Bronchial epithelial cell (primary cell): ENCODE data around the gene IP6K3. TPM values are rescaled to one million over a fixed set of nuclear protein-coding genes. Genes with fewer than 3 reads are reported as not detected.

Experiments used
- DNase-seq: peaks from one replicate; pipeline ENCODE4 v3.0.0-alpha.2; 2010; ENCODE audit warnings: low read depth
- FAIRE-seq: peaks from 2 replicates; lab custom pipeline; 2011; peaks lifted over from hg19 to GRCh38; lab: Jason Lieb, UNC
- H3K27me3 ChIP-seq: 2 replicates; pipeline ENCODE4 v1.5.1; 2011; ENCODE audit warnings: low read length; ENCODE audit not compliant: control insufficient read depth, insufficient read depth
- H3K36me3 ChIP-seq: 2 replicates; pipeline ENCODE4 v1.5.1; 2011; ENCODE audit warnings: low read length; ENCODE audit not compliant: control insufficient read depth, insufficient read depth
- H3K4me3 ChIP-seq: 2 replicates; pipeline ENCODE4 v1.5.1; 2011; ENCODE audit warnings: mild to moderate bottlenecking, low read depth, low read length, control low read depth
- total RNA-seq: library from RNA; depleted of rRNA; stranded (reverse); fragments of >200 nt; gene quantifications from 2 replicates; pipeline ENCODE4 v1.2.1, GENCODE V29; 2014
- TF ChIP-seq, protein P1 (sequence below): IDR thresholded peaks from 2 replicates; pipeline ENCODE4 v1.5.1; 2011; ENCODE audit warnings: mild to moderate bottlenecking, moderate library complexity, low read length, control low read depth, inconsistent platforms; ENCODE audit not compliant: insufficient read depth, severe bottlenecking

IP6K3 gene
- total RNA-seq, 1 donor from 2014 or later = under 0.01 TPM

- Histone ChIP-seq H3K27me3 (no peaks in the 10 kb centered on the region), H3K36me3 (peaks cover 13% of the 10 kb centered on the region), H3K4me3 (no peak overlapping the region)
- DNase-seq = no peak
- TF ChIP-seq, protein P1, sequence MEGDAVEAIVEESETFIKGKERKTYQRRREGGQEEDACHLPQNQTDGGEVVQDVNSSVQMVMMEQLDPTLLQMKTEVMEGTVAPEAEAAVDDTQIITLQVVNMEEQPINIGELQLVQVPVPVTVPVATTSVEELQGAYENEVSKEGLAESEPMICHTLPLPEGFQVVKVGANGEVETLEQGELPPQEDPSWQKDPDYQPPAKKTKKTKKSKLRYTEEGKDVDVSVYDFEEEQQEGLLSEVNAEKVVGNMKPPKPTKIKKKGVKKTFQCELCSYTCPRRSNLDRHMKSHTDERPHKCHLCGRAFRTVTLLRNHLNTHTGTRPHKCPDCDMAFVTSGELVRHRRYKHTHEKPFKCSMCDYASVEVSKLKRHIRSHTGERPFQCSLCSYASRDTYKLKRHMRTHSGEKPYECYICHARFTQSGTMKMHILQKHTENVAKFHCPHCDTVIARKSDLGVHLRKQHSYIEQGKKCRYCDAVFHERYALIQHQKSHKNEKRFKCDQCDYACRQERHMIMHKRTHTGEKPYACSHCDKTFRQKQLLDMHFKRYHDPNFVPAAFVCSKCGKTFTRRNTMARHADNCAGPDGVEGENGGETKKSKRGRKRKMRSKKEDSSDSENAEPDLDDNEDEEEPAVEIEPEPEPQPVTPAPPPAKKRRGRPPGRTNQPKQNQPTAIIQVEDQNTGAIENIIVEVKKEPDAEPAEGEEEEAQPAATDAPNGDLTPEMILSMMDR = no peak
- FAIRE-seq = no peak
Measured at GRCh38 chr6:33704215-33705066, 42.3 kb downstream of the IP6K3 start.

- peaks cover 10% of the 10 kb centered on the region for H3K36me3 ChIP-seq
- H3K4me3 ChIP-seq = no peak overlapping the region
- FAIRE-seq = no peak
- DNase-seq = peak; percentile 59
- H3K27me3 ChIP-seq = no peaks in the 10 kb centered on the region
- TF ChIP-seq, protein P1 = peak; percentile 75
Measured at GRCh38 chr6:33702345-33702977, 44.2 kb downstream of the IP6K3 start.

DNA sequence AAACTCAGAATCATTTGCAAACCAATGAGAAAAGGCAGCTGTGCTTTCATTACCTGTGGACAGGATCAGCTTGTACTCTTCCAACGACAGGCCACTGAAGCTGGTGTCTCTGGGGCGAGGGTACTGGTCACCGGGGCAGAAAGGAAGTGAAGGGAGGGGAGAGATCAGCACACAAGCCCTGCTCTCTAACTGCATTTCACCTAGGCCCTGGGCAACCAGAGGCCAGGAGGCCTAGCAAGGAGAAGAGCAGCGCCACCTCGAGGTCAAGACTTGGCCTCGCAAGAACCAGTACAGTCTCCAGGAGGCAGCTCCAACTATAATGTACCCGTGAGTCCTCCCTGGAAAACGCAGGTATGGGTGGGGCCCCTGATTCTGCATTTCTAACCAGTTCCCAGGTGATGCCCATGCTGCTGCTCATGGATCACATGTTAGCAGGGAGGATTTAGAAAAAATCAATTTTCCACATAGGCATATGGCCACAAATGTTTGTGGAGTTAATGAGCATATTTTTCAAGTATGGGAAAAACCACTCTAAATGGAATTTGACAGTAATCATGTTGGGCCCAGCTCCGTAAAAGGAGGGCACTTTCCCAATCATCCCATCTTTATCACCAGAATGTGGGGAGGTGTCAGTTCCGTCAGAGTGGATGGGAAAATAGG is 46.2 kb downstream of the IP6K3 start:
- DNase-seq (peak; percentile 73), FAIRE-seq (no peak)
- Histone ChIP-seq H3K4me3 (no peak overlapping the region), H3K36me3 (peaks cover 13% of the 10 kb centered on the region), H3K27me3 (no peaks in the 10 kb centered on the region)
- TF ChIP-seq, protein P1 = peak; percentile 97

- no peak for FAIRE-seq
- TF ChIP-seq, protein P1 = no peak
- peaks cover 17% of the 10 kb centered on the region for H3K36me3 ChIP-seq
- no peak for DNase-seq
- H3K27me3 ChIP-seq = no peaks in the 10 kb centered on the region
- H3K4me3 ChIP-seq = no peak overlapping the region
Measured at GRCh38 chr6:33699739-33700138, 47.0 kb downstream of the IP6K3 start.

GRCh38 chr6:33699131-33699530 is 47.6 kb downstream of the IP6K3 start:
- DNase-seq (peak; percentile 69), FAIRE-seq (no peak)
- TF ChIP-seq, protein P1 = no peak
- Histone ChIP-seq H3K27me3 (no peaks in the 10 kb centered on the region), H3K36me3 (peaks cover 17% of the 10 kb centered on the region), H3K4me3 (no peak overlapping the region)
